ENCODE results near the gene EPN2.

The EPN2 gene

GRCh38 chr17:19242323-19242722 is 5.2 kb downstream of the EPN2 start:
- no peak for DNase-seq

- no peak for DNase-seq
Observed at GRCh38 chr17:19242926-19243325, 5.8 kb downstream of the EPN2 start.

- no peak for DNase-seq
Observed at GRCh38 chr17:19243838-19244237, 6.7 kb downstream of the EPN2 start.

- no peak for DNase-seq
Observed at GRCh38 chr17:19244357-19244756, 7.2 kb downstream of the EPN2 start.

- DNase-seq, result no peak
Observed at GRCh38 chr17:19244781-19245180, 7.6 kb downstream of the EPN2 start.

- no peak for DNase-seq
Observed at GRCh38 chr17:19247473-19247872, 10.3 kb downstream of the EPN2 start.

GRCh38 chr17:19248151-19248927 is 11.2 kb downstream of the EPN2 start:
- no peak for DNase-seq

GRCh38 chr17:19248928-19249574 is 11.9 kb downstream of the EPN2 start:
- DNase-seq, result no peak

- DNase-seq, result no peak
Observed at GRCh38 chr17:19249681-19250080, 12.5 kb downstream of the EPN2 start.

- no peak for DNase-seq
Observed at GRCh38 chr17:19250421-19251173, 13.4 kb downstream of the EPN2 start.

GRCh38 chr17:19253112-19253511 is 15.9 kb downstream of the EPN2 start:
- DNase-seq, result no peak

- DNase-seq, result no peak
Observed at GRCh38 chr17:19254651-19255050, 17.5 kb downstream of the EPN2 start.

GRCh38 chr17:19255279-19255678 is 18.1 kb downstream of the EPN2 start:
- no peak for DNase-seq

GRCh38 chr17:19258371-19258770 is 21.2 kb downstream of the EPN2 start:
- no peak for DNase-seq

GRCh38 chr17:19260958-19261357 is 23.8 kb downstream of the EPN2 start:
- peak; percentile 29 for DNase-seq

GRCh38 chr17:19261426-19261825 is 24.3 kb downstream of the EPN2 start:
- DNase-seq, result no peak

- DNase-seq, result peak; percentile 79
Observed at GRCh38 chr17:19262650-19263631, 25.8 kb downstream of the EPN2 start.

GRCh38 chr17:19263641-19264051 is 26.5 kb downstream of the EPN2 start:
- DNase-seq, result no peak

GRCh38 chr17:19264268-19264667 is 27.1 kb downstream of the EPN2 start:
- no peak for DNase-seq

- DNase-seq, result no peak
Observed at GRCh38 chr17:19264681-19265080, 27.5 kb downstream of the EPN2 start.

GRCh38 chr17:19265755-19266154 is 28.6 kb downstream of the EPN2 start:
- DNase-seq, result no peak

GRCh38 chr17:19268611-19269010 is 31.4 kb downstream of the EPN2 start:
- DNase-seq, result no peak

- DNase-seq, result no peak
Observed at GRCh38 chr17:19269106-19269505, 31.9 kb downstream of the EPN2 start.
